ENCODE results near the gene PRKAG2. TPM values are rescaled to one million over a fixed set of nuclear protein-coding genes. Genes with fewer than 3 reads are reported as not detected.

The PRKAG2 gene
- total and polyA plus RNA-seq, 2 of the 13 experiments (the other 11 are each of a cell fraction or from before 2014, with no cell fraction given), result 0.90 to 1.3 TPM

DNA sequence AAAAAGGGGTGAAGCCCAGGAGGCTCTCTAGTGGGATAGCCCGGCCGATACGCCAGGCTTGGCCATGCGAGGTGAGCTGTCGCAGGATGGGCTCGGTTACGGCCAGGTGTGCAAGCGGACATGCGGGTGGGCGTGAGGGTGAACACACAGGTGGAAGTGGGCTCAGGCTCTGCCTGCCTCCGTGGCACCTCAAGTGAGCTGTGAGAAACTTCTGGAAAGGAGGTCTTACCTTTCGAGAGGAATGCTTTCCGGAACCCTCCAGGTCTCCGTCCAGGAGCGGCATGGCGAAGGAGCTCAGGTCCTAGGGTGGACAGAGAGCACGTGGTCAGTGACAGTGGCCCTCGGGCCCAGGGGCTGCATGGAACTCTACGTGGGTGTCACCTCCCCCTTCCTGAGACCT, 90.7 kb downstream of the PRKAG2 start (continued):
- no peak for TF ChIP-seq MLLT10 (CRISPR knock-in tag; IDR thresholded peaks at IDR 0.05)
- TF ChIP-seq, protein P1, sequence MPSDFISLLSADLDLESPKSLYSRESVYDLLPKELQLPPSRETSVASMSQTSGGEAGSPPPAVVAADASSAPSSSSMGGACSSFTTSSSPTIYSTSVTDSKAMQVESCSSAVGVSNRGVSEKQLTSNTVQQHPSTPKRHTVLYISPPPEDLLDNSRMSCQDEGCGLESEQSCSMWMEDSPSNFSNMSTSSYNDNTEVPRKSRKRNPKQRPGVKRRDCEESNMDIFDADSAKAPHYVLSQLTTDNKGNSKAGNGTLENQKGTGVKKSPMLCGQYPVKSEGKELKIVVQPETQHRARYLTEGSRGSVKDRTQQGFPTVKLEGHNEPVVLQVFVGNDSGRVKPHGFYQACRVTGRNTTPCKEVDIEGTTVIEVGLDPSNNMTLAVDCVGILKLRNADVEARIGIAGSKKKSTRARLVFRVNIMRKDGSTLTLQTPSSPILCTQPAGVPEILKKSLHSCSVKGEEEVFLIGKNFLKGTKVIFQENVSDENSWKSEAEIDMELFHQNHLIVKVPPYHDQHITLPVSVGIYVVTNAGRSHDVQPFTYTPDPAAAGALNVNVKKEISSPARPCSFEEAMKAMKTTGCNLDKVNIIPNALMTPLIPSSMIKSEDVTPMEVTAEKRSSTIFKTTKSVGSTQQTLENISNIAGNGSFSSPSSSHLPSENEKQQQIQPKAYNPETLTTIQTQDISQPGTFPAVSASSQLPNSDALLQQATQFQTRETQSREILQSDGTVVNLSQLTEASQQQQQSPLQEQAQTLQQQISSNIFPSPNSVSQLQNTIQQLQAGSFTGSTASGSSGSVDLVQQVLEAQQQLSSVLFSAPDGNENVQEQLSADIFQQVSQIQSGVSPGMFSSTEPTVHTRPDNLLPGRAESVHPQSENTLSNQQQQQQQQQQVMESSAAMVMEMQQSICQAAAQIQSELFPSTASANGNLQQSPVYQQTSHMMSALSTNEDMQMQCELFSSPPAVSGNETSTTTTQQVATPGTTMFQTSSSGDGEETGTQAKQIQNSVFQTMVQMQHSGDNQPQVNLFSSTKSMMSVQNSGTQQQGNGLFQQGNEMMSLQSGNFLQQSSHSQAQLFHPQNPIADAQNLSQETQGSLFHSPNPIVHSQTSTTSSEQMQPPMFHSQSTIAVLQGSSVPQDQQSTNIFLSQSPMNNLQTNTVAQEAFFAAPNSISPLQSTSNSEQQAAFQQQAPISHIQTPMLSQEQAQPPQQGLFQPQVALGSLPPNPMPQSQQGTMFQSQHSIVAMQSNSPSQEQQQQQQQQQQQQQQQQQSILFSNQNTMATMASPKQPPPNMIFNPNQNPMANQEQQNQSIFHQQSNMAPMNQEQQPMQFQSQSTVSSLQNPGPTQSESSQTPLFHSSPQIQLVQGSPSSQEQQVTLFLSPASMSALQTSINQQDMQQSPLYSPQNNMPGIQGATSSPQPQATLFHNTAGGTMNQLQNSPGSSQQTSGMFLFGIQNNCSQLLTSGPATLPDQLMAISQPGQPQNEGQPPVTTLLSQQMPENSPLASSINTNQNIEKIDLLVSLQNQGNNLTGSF (CRISPR knock-in tag; IDR thresholded peaks at IDR 0.05), result no peak

DNA sequence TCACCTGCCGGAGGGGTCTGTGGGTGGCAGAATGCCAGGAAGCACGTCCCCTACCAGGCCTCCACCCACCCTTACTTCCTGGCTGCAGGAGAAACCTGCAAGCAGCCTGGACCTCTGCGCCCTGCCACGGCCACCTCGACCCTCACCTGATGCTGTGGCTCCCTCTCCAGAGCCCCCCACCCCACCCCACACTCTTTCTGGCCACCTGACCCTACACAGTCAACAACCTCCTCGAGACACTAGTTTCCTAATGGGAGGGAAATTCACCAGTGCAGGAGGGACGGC, 91.3 kb downstream of the PRKAG2 start:
- H2AFZ ChIP-seq (ENCODE audit: low read length), result no peak overlapping the region
- H3K27ac ChIP-seq (ENCODE audit: extremely low read length, insufficient read depth, low read length), result no peak overlapping the region
- H3K9ac ChIP-seq (ENCODE audit: insufficient read depth, low read depth, low read length), result no peak overlapping the region
- no peaks in the 10 kb centered on the region for H4K20me1 ChIP-seq (ENCODE audit: insufficient read depth, low read length)
- H3K9me3 ChIP-seq (ENCODE audit: low read length), result no peaks in the 10 kb centered on the region
- DNase-seq (ENCODE audit: low spot score), result no peak
- no peaks in the 10 kb centered on the region for H3K79me2 ChIP-seq (ENCODE audit: insufficient read depth, low read length)
- intact Hi-C loops (cut with micrococcal nuclease; ENCODE audit: unreplicated experiment) (no loop called here), in situ Hi-C loops (cut with HindIII; ENCODE audit: extremely low pct_ligation_motif_present, low pct_unique_long_range_greater_than_20kb) (loop anchor here (10.0 kb wide), 1 partner anchor 149 kb away; no protein-coding TSS in a partner anchor)
- no peak for ATAC-seq
- ChIA-PET POLR2A (no interaction called here), CTCF (ENCODE audit: low intra/inter-chr PET ratio, low total read pairs) (no interaction called here)
- H3K36me3 ChIP-seq (replicated peaks in 1 of 2; ENCODE audit: control insufficient read depth in 1 of 2, insufficient read depth in 2 of 2, low read length in 2 of 2), result no peaks in the 10 kb centered on the region
- 29% methylated on average over 3 of the region's 7 CpGs for WGBS (ENCODE audit: low lambda C conversion rate)
- H3K4me3 ChIP-seq (replicated peaks in 1 of 3; ENCODE audit: insufficient read depth in 1 of 3, low read depth in 2 of 3, low read length in 3 of 3), result no peak overlapping the region
- no peak overlapping the region for H3K4me2 ChIP-seq (ENCODE audit: low read depth, low read length)
- no peak for FAIRE-seq
- BruUV-seq (replicated peaks), result no TSS peak
- H3K4me1 ChIP-seq (ENCODE audit: insufficient read depth, low read length), result no peaks in the 10 kb centered on the region
- H3K27me3 ChIP-seq (ENCODE audit: control insufficient read depth in 1 of 2, insufficient read depth in 2 of 2, low read length in 2 of 2), result peaks cover 7 to 20% of the 10 kb centered on the region in 2 experiments; a peak in 3 of 5 replicates
- TF ChIP-seq, protein P2, sequence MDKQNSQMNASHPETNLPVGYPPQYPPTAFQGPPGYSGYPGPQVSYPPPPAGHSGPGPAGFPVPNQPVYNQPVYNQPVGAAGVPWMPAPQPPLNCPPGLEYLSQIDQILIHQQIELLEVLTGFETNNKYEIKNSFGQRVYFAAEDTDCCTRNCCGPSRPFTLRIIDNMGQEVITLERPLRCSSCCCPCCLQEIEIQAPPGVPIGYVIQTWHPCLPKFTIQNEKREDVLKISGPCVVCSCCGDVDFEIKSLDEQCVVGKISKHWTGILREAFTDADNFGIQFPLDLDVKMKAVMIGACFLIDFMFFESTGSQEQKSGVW (CRISPR knock-in tag; IDR thresholded peaks at IDR 0.05; ENCODE audit: borderline replicate concordance), result no peak
- TF ChIP-seq LCORL (IDR thresholded peaks at IDR 0.05) (no peak), LCORL (CRISPR knock-in tag; IDR thresholded peaks at IDR 0.05) (no peak)
- TF ChIP-seq, protein P3, sequence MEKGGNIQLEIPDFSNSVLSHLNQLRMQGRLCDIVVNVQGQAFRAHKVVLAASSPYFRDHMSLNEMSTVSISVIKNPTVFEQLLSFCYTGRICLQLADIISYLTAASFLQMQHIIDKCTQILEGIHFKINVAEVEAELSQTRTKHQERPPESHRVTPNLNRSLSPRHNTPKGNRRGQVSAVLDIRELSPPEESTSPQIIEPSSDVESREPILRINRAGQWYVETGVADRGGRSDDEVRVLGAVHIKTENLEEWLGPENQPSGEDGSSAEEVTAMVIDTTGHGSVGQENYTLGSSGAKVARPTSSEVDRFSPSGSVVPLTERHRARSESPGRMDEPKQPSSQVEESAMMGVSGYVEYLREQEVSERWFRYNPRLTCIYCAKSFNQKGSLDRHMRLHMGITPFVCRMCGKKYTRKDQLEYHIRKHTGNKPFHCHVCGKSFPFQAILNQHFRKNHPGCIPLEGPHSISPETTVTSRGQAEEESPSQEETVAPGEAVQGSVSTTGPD (CRISPR knock-in tag; IDR thresholded peaks at IDR 0.05), result no peak
- TF ChIP-seq, protein P4, sequence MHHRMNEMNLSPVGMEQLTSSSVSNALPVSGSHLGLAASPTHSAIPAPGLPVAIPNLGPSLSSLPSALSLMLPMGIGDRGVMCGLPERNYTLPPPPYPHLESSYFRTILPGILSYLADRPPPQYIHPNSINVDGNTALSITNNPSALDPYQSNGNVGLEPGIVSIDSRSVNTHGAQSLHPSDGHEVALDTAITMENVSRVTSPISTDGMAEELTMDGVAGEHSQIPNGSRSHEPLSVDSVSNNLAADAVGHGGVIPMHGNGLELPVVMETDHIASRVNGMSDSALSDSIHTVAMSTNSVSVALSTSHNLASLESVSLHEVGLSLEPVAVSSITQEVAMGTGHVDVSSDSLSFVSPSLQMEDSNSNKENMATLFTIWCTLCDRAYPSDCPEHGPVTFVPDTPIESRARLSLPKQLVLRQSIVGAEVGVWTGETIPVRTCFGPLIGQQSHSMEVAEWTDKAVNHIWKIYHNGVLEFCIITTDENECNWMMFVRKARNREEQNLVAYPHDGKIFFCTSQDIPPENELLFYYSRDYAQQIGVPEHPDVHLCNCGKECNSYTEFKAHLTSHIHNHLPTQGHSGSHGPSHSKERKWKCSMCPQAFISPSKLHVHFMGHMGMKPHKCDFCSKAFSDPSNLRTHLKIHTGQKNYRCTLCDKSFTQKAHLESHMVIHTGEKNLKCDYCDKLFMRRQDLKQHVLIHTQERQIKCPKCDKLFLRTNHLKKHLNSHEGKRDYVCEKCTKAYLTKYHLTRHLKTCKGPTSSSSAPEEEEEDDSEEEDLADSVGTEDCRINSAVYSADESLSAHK (CRISPR knock-in tag; IDR thresholded peaks at IDR 0.05; ENCODE audit: borderline replicate concordance), result no peak
- TF ChIP-seq, protein P5, sequence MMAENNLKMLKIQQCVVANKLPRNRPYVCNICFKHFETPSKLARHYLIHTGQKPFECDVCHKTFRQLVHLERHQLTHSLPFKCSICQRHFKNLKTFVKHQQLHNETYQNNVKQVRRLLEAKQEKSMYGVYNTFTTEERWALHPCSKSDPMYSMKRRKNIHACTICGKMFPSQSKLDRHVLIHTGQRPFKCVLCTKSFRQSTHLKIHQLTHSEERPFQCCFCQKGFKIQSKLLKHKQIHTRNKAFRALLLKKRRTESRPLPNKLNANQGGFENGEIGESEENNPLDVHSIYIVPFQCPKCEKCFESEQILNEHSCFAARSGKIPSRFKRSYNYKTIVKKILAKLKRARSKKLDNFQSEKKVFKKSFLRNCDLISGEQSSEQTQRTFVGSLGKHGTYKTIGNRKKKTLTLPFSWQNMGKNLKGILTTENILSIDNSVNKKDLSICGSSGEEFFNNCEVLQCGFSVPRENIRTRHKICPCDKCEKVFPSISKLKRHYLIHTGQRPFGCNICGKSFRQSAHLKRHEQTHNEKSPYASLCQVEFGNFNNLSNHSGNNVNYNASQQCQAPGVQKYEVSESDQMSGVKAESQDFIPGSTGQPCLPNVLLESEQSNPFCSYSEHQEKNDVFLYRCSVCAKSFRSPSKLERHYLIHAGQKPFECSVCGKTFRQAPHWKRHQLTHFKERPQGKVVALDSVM (CRISPR knock-in tag; IDR thresholded peaks at IDR 0.05), result no peak
- TF ChIP-seq, protein P6, sequence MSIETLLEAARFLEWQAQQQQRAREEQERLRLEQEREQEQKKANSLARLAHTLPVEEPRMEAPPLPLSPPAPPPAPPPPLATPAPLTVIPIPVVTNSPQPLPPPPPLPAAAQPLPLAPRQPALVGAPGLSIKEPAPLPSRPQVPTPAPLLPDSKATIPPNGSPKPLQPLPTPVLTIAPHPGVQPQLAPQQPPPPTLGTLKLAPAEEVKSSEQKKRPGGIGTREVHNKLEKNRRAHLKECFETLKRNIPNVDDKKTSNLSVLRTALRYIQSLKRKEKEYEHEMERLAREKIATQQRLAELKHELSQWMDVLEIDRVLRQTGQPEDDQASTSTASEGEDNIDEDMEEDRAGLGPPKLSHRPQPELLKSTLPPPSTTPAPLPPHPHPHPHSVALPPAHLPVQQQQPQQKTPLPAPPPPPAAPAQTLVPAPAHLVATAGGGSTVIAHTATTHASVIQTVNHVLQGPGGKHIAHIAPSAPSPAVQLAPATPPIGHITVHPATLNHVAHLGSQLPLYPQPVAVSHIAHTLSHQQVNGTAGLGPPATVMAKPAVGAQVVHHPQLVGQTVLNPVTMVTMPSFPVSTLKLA (IDR thresholded peaks at IDR 0.05), result no peak
